A549 treated with Hydrocortisone at 1 μM for 4 hours (cell line): ENCODE results near the gene ANKUB1. TPM values are rescaled to one million over a fixed set of nuclear protein-coding genes. Genes with fewer than 3 reads are reported as not detected.

Experiments
- total RNA-seq: library from RNA; stranded (reverse); fragments of 200-300 nt; extraction: Qiagen RNA extraction; gene quantifications from 5 replicates; pipeline ENCODE4 v1.2.3, GENCODE V29; 2022

ANKUB1 gene
- not detected in 5 replicates for total RNA-seq

GRCh38 chr3:149792452-149793270, at the start of gene ANKUB1:
Gene ANKUB1, minus strand, starts transcription at chr3:149792554. Its CDS starts 188 bp downstream, at chr3:149792366.

GRCh38 chr3:149812606-149813366, 20.4 kb upstream of the ANKUB1 start, which contains the start of gene RNF13:
Gene RNF13, plus strand, starts transcription at chr3:149813215. Its CDS starts 32,812 bp downstream, at chr3:149846027.

GRCh38 chr3:149752051-149752787, 40.1 kb downstream of the ANKUB1 start, which contains the start of gene COMMD2:
Gene COMMD2, minus strand, starts transcription at chr3:149752489. Its CDS starts 45 bp downstream, at chr3:149752444.

Other genes starting within 250 kb of the ANKUB1 start
- gene WWTR1, start 134.5 kb downstream of the ANKUB1 start, total RNA-seq, result 143 to 172 TPM (median 159 TPM) in 5 replicates
- 29.6 to 38.8 TPM (median 37.7 TPM) in 5 replicates for gene COMMD2, start 40.1 kb downstream of the ANKUB1 start, total RNA-seq
- gene RNF13, start 20.7 kb upstream of the ANKUB1 start, total RNA-seq, result 33.9 to 55.4 TPM (median 38.8 TPM) in 5 replicates
- gene PFN2, start 178.3 kb upstream of the ANKUB1 start, total RNA-seq, result 142 to 181 TPM (median 145 TPM) in 5 replicates